PFSK-1 (cell line): ENCODE data around the gene GSK3B.

ENCODE experiments used
- FOXP2 ChIP-seq: optimal IDR thresholded peaks from 2 replicates; pipeline ENCODE3; 2011; ENCODE audit warnings: borderline replicate concordance, control low read depth, inconsistent platforms; ENCODE audit not compliant: insufficient read depth; ENCODE audit errors: extremely low read length, extremely low read depth
- POLR2AphosphoS5 ChIP-seq: IDR thresholded peaks from 2 replicates; pipeline ENCODE4 v1.6.1; 2012; ENCODE audit warnings: low read depth, mild to moderate bottlenecking, control low read depth, low read length, moderate library complexity
- REST ChIP-seq, 2 experiments: IDR thresholded peaks; 2 replicates each; pipeline versions ENCODE4 v1.6.1 to v1.8.0; 2011 to 2012; ENCODE audit warnings: low read depth in 2 of 2, low read length in 2 of 2, control low read depth in 1 of 2, inconsistent platforms in 1 of 2, mild to moderate bottlenecking in 1 of 2, moderate library complexity in 1 of 2; ENCODE audit not compliant: insufficient read depth in 1 of 2
- SIN3A ChIP-seq: IDR thresholded peaks from 2 replicates; pipeline ENCODE4 v1.6.1; 2012; ENCODE audit warnings: mild to moderate bottlenecking, low read length, moderate library complexity, borderline replicate concordance; ENCODE audit not compliant: insufficient read depth
- TAF1 ChIP-seq: IDR thresholded peaks from 2 replicates; pipeline ENCODE4 v1.6.1; 2012; ENCODE audit warnings: low read length, control low read depth, borderline replicate concordance; ENCODE audit not compliant: insufficient read depth

Gene GSK3B

DNA sequence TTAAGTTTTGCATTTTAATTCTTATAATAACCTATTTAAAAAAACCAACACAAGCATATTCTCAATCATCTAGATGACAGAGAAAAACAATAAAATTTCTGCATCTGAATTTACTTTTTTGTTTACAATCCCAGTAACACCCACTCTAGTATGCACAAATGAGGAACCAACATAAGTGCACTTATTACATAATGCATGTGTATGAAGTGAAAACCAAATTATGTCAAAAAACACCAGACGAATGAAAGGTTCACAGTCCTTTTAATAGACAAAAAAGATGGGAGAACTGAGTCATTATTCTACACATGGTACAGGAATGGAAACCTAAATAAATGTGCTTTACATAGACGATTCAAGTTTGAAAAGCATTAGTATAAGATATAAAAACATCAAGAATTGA is 220.6 kb downstream of the GSK3B start:
- no peak for TF ChIP-seq SIN3A
- no peak for TF ChIP-seq POLR2AphosphoS5
- TF ChIP-seq FOXP2: no peak
- no peak for TF ChIP-seq TAF1

DNA sequence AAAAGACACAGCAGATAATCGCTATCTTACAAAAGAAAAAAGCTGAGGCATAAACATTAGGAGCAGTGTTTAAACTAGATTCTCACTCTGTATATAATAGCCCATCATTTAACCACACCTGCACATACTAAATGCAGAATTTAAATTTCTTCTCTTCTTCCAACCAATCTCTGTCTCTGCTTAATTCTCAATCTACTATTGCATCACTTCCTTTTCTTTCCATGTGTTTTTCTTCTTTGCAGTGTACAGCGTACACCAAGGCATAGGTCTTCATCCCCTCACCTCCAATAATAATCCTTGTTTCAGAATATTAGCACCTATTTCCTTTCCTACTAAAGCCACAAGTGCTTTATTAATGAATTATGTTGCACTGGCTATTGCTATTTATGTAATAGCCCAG is 221.5 kb downstream of the GSK3B start:
- no peak for TF ChIP-seq SIN3A
- TF ChIP-seq REST (IDR thresholded peaks at IDR 0.05; ENCODE audit: insufficient read depth in 1 of 2, low read depth in 2 of 2, low read length in 2 of 2): no peak
- TF ChIP-seq TAF1: no peak

DNA sequence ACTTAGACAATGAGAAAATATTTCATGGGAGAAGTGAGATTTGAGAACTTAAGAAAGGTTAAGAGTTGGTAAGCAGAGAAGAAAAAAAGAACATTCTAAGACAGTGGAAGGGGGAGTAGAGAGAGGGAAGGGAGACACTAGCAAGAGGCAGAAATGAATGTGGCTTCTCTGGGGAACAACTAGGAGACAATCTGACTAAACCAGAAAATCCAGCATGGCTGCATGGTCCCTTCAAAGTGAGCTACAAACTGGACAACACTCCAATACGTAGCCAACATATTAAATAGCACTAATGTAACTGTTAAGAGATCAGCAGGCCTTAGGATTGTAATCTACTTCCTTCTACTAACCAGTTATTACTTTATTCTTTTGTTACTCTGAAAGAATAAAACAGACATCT is 222.7 kb downstream of the GSK3B start:
- no peak for TF ChIP-seq POLR2AphosphoS5

GRCh38 chr3:119870512-119870911 is 223.7 kb downstream of the GSK3B start:
- TF ChIP-seq SIN3A (no peak), FOXP2 (no peak), POLR2AphosphoS5 (no peak), REST (IDR thresholded peaks at IDR 0.05; ENCODE audit: insufficient read depth in 1 of 2, low read depth in 2 of 2, low read length in 2 of 2) (no peak), TAF1 (no peak)

DNA sequence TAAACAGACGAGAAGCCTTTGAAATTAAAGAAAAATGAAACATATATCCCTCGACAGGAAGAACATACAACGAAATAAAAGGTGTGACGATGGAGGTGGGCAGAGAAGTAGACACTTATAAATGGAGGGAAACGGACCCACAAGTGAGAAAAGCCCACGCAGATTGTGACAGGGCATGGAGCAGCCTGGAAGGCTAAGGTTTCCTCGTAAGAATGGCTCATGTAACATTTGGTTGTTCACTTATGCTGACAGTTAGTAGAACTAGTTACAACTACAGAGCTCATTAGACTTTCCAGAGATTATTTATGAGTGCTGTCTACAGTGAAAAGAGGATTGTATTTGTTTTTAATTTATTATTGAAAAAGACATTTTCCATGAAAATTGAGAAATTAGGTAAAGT is 229.8 kb downstream of the GSK3B start:
- TF ChIP-seq TAF1 (no peak), FOXP2 (no peak), REST (IDR thresholded peaks at IDR 0.05; ENCODE audit: insufficient read depth in 1 of 2, low read depth in 2 of 2, low read length in 2 of 2) (no peak), SIN3A (no peak), POLR2AphosphoS5 (no peak)

DNA sequence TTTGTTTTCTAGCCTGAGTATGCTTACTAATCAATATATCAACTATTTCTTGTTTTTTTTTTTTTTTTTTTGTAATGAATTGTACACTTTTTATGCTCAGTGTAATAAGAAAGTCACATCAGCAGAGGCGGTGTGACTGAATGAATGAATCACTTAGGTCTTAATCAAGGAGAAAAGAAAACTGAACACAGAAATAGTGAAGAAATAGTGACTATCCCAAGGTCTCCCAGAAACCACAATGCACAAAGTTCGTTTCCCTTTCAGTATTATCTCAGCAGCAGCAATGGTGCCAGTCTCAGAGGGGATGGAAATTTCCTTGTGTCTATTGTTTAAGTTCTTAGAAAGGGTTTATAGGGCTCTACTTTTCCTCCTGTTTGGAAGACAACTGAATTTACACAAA is 231.6 kb downstream of the GSK3B start:
- TF ChIP-seq TAF1 (no peak), FOXP2 (no peak), SIN3A (no peak), REST (IDR thresholded peaks at IDR 0.05; ENCODE audit: insufficient read depth in 1 of 2, low read depth in 2 of 2, low read length in 2 of 2) (no peak), POLR2AphosphoS5 (no peak)
